H1 (cell line): Measurements from ENCODE around the gene RUVBL1. TPM values are rescaled to one million over a fixed set of nuclear protein-coding genes. Genes with fewer than 3 reads are reported as not detected.

Experiments
- BACH1 ChIP-seq: IDR thresholded peaks from 2 replicates; pipeline ENCODE4 v1.6.1; 2012; ENCODE audit warnings: low read length, improper control_type of control experiment
- FOSL1 ChIP-seq: IDR thresholded peaks from 2 replicates; pipeline ENCODE4 v1.6.1; 2011; ENCODE audit warnings: mild to moderate bottlenecking, low read depth, low read length, moderate library complexity; ENCODE audit not compliant: insufficient read depth
- MAX ChIP-seq: IDR thresholded peaks from 2 replicates; pipeline ENCODE4 v1.6.1; 2012; ENCODE audit warnings: inconsistent platforms
- USF2 ChIP-seq: IDR thresholded peaks from 2 replicates; pipeline ENCODE4 v1.6.1; 2011; ENCODE audit warnings: low read length, improper control_type of control experiment
- polyA plus RNA-seq, 7 experiments: library from polyadenylated mRNA; depleted of rRNA in 3 of 7; stranded (reverse) in 5 of 7; unstranded in 2 of 7; fragments of >200 nt in 5 of 7; fragments of 200-250 nt in 2 of 7; gene quantifications; 1 replicate in 5 of 7; 2 replicates in 1 of 7; 4 replicates in 1 of 7; pipeline versions ENCODE4 v1.2.1 to v1.2.3, GENCODE V29; 2011 to 2013; ENCODE audit warnings: missing spikeins in 2 of 7, mixed read lengths in 2 of 7
- total RNA-seq: library from RNA; stranded (reverse); fragmentation: NEBNext Ultra II Directional; extraction: Animal tissue kit (Norgen Biotek cat#: 25700); gene quantifications from 2 replicates; pipeline ENCODE4 v1.2.1, GENCODE V29; 2021

The RUVBL1 gene
- total and polyA plus RNA-seq, 2 of the 8 experiments (the other 6 are each of a cell fraction or from before 2014, with no cell fraction given) = 112 to 135 TPM

DNA sequence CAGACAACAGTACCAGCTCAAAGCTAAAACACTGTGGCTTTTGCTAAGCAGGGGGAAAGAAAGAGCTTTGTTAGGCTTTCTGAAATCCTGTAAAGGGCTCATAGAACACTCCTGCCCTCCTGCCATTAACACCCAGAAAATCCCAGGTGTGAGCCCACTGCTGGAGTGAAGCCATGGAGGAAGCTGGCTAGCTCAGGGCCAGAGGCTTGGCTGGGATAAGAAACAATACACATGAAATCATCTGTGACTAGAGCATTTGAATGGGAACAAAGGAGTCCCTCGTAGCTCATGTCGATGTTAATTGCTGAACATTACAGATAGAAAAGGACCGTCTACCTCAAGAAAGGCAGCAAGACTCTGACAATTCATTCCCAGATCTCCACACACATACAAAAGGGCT lies 23.5 kb downstream of the RUVBL1 start (continued):
- TF ChIP-seq MAX = no peak
- no peak for TF ChIP-seq FOSL1
- no peak for TF ChIP-seq BACH1
- TF ChIP-seq USF2 = no peak
- TF ChIP-seq, all 59 proteins: peak for 0
